ENCODE results near the gene TIMM50.

DNA sequence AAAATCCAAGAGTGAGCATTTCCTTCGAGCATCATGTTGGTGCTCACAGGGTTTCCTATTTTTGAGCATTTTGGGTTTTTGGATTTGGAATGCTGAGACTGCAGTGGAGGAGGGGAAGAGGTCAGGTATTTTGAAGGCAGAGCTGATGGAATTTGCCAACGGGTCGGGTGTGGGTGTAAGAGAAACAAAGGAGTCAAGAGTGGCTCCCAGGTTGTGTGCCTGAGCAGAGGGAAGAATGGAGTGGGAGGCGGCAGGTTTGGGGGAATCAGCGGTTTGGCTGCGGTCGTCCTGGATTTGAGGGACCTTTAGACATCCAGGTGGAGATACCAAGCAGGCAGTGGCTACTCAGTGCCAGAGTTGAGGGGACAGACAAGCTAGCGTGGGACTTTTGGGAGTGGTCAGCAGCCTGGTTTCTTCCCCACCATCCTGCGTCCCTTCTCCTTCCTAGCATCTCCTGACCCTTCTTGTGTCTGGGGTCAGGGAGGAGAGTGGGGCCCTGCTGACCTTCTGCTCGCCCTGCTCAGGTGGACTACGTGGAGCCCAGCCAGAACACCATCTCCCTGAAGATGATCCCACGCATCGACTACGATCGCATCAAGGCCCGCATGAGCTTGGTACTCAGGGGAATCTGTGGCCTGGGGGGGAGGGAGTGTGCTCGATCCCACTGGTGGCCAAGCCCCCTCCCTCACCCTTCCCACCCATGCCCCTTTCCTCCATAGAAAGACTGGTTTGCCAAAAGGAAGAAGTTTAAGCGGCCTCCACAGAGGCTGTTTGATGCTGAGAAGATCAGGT lies 14.5 kb upstream of the TIMM50 start:
- TF ChIP-seq, protein P1, sequence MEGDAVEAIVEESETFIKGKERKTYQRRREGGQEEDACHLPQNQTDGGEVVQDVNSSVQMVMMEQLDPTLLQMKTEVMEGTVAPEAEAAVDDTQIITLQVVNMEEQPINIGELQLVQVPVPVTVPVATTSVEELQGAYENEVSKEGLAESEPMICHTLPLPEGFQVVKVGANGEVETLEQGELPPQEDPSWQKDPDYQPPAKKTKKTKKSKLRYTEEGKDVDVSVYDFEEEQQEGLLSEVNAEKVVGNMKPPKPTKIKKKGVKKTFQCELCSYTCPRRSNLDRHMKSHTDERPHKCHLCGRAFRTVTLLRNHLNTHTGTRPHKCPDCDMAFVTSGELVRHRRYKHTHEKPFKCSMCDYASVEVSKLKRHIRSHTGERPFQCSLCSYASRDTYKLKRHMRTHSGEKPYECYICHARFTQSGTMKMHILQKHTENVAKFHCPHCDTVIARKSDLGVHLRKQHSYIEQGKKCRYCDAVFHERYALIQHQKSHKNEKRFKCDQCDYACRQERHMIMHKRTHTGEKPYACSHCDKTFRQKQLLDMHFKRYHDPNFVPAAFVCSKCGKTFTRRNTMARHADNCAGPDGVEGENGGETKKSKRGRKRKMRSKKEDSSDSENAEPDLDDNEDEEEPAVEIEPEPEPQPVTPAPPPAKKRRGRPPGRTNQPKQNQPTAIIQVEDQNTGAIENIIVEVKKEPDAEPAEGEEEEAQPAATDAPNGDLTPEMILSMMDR (IDR thresholded peaks at IDR 0.05 in 4 of 5, conservative IDR thresholded peaks at IDR 0.05 in 1 of 5) = no peak
- TF ChIP-seq POLR2A (IDR thresholded peaks at IDR 0.05) = no peak

All from gastrocnemius medialis (tissue), 4 donors.